ENCODE results near the gene PDZD7. TPM values are rescaled to one million over a fixed set of nuclear protein-coding genes. Genes with fewer than 3 reads are reported as not detected.

The PDZD7 gene
- total and polyA plus RNA-seq, 9 of the 15 experiments (the other 6 are each of a cell fraction or from before 2014, with no cell fraction given) = 0.04 to 0.24 (median 0.08) TPM; not detected in 3

DNA sequence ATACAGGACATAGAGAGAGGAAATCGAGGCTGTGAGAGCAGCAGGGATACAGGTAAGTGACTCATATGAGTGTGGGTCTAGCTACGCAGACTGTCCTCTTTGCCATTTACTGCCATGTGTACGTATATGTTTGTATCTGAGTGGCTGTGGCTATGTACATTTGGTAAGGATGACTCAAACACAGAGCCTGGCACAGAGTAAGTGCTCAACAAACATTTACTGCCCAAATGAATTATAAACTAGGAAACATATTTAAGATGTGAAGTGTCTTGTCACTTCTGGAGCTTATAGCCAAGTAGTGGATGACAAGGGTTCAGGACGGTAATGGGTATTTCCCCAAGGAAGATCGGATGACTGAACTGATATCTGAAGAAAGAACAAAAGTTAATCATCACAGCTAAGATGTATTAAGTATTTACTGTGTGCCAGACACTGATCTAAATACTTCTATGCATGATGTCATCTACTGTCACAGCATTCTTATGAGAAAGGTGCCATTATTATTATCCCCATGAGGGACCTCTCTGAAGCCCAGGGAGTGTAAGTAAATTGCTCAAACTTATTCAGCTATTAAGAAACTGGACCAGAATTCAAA lies 49.7 kb downstream of the PDZD7 start (continued):
- TF ChIP-seq E2F1 (CRISPR knock-in tag; IDR thresholded peaks at IDR 0.05) = no peak
- TF ChIP-seq MEF2D (tag; conservative IDR thresholded peaks at IDR 0.05; ENCODE audit: low read depth) = no peak
- no peak for TF ChIP-seq CBFA2T3 (IDR thresholded peaks at IDR 0.05)
- no peak for TF ChIP-seq NCOA4 (IDR thresholded peaks at IDR 0.05; ENCODE audit: partially characterized antibody)
- TF ChIP-seq, protein P1, sequence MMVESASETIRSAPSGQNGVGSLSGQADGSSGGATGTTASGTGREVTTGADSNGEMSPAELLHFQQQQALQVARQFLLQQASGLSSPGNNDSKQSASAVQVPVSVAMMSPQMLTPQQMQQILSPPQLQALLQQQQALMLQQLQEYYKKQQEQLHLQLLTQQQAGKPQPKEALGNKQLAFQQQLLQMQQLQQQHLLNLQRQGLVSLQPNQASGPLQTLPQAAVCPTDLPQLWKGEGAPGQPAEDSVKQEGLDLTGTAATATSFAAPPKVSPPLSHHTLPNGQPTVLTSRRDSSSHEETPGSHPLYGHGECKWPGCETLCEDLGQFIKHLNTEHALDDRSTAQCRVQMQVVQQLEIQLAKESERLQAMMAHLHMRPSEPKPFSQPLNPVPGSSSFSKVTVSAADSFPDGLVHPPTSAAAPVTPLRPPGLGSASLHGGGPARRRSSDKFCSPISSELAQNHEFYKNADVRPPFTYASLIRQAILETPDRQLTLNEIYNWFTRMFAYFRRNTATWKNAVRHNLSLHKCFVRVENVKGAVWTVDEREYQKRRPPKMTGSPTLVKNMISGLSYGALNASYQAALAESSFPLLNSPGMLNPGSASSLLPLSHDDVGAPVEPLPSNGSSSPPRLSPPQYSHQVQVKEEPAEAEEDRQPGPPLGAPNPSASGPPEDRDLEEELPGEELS (CRISPR knock-in tag; IDR thresholded peaks at IDR 0.05; ENCODE audit: borderline replicate concordance) = no peak

GRCh38 chr10:100980711-100981110 lies 50.2 kb downstream of the PDZD7 start:
- no peak for ATAC-seq
- Histone ChIP-seq H2AFZ (ENCODE audit: low read depth, low read length) (no peak overlapping the region), H3K9me3 (replicated peaks; ENCODE audit: control insufficient read depth, insufficient read depth, low read depth, low read length) (no peaks in the 10 kb centered on the region), H3K27me3 (ENCODE audit: control insufficient read depth in 2 of 2, insufficient read depth in 2 of 2, low read length in 2 of 2) (no peaks in the 10 kb centered on the region), H4K20me1 (replicated peaks; ENCODE audit: control insufficient read depth, insufficient read depth, low read length) (no peaks in the 10 kb centered on the region; the same call in 1 of the 2 replicates), H3K36me3 (ENCODE audit: control insufficient read depth, insufficient read depth, low read length) (peaks cover 20% of the 10 kb centered on the region; the same call in 2 of the 3 replicates), H3K79me2 (ENCODE audit: control insufficient read depth, insufficient read depth, low read length) (0 out of 3 replicates have a peak, but pooled peaks cover 2% of the 10 kb centered on the region), H3K27ac (ENCODE audit: extremely low read depth, low read depth, low read length) (no peak overlapping the region), H3K9me1 (ENCODE audit: control insufficient read depth, insufficient read depth, low read length) (no peaks in the 10 kb centered on the region), H3K4me2 (ENCODE audit: insufficient read depth, low read length) (no peak overlapping the region), H3K9ac (ENCODE audit: insufficient read depth in 1 of 2, low read depth in 2 of 2, low read length in 2 of 2) (no peak overlapping the region), H3K4me1 (replicated peaks in 1 of 2; ENCODE audit: control insufficient read depth in 2 of 2, insufficient read depth in 2 of 2, low read length in 2 of 2) (peaks cover 0 to 4% of the 10 kb centered on the region in 2 experiments; a peak in 2 of 5 replicates), H3K4me3 (no peak overlapping the region)
- ChIA-PET CTCF (ENCODE audit: low intra/inter-chr PET ratio) (no interaction called here), POLR2A (no interaction called here)
- no TSS peak for BruUV-seq (replicated peaks)
- DNase-seq (ENCODE audit: extremely low read depth in 1 of 4, low spot score in 3 of 4) = no peak
- FAIRE-seq = no peak
- intact Hi-C loops (cut with micrococcal nuclease) (no loop called here), in situ Hi-C loops (cut with MboI) (loop anchor here (25.0 kb wide), 1 partner anchor 1057 kb away; no protein-coding TSS in a partner anchor)
- WGBS (ENCODE audit: insufficient coverage, low coverage, missing lambda C conversion rate) = 93% methylated on average over 7 of the region's 7 CpGs
- TF ChIP-seq MAFF (IDR thresholded peaks at IDR 0.05; ENCODE audit: low read length) (no peak), IFI16 (CRISPR knock-in tag; IDR thresholded peaks at IDR 0.05) (no peak), HIVEP1 (CRISPR knock-in tag; IDR thresholded peaks at IDR 0.05) (no peak), ZNF143 (CRISPR knock-in tag; IDR thresholded peaks at IDR 0.05) (no peak), E2F3 (CRISPR knock-in tag; IDR thresholded peaks at IDR 0.05) (no peak), ZBTB12 (CRISPR knock-in tag; IDR thresholded peaks at IDR 0.05) (no peak), HNRNPK (IDR thresholded peaks at IDR 0.05; ENCODE audit: low read depth, low read length, poor library complexity, severe bottlenecking) (no peak), E2F5 (CRISPR knock-in tag; IDR thresholded peaks at IDR 0.05) (no peak)
- TF ChIP-seq, protein P1 (CRISPR knock-in tag; IDR thresholded peaks at IDR 0.05; ENCODE audit: borderline replicate concordance) = no peak
